Mesendoderm (in vitro differentiated cells): ENCODE measurements around the gene TRAM2.

Experiments used
- DNase-seq: peaks from one replicate; pipeline ENCODE4 v3.0.0; 2013
- H2AK5ac ChIP-seq: 2 replicates; pipeline ENCODE4 v1.6.1; 2013; ENCODE audit warnings: low read length, inconsistent platforms
- H2BK120ac ChIP-seq: 2 replicates; pipeline ENCODE4 v1.6.1; 2013; ENCODE audit warnings: low read depth, mild to moderate bottlenecking, low read length, moderate library complexity, mixed read lengths
- H2BK15ac ChIP-seq: replicated peaks from 2 replicates; pipeline ENCODE4 v1.6.1; 2013; ENCODE audit warnings: low read depth, mild to moderate bottlenecking, moderate library complexity
- H2BK5ac ChIP-seq: 2 replicates; pipeline ENCODE4 v1.6.1; 2013; ENCODE audit warnings: low read length, inconsistent platforms
- H3K18ac ChIP-seq: 2 replicates; pipeline ENCODE4 v1.6.1; 2013; ENCODE audit warnings: mild to moderate bottlenecking, low read length, mixed read lengths
- H3K23ac ChIP-seq: one replicate; pipeline ENCODE4 v1.6.1; 2013; ENCODE audit warnings: low read length
- H3K27ac ChIP-seq: 2 replicates; pipeline ENCODE4 v1.5.1; 2013; ENCODE audit warnings: low read depth, mild to moderate bottlenecking, inconsistent platforms, low read length, moderate library complexity
- H3K27me3 ChIP-seq: 2 replicates; pipeline ENCODE4 v1.6.1; 2013; ENCODE audit warnings: low read length, control low read depth, mild to moderate bottlenecking, inconsistent platforms; ENCODE audit not compliant: insufficient read depth, poor library complexity
- H3K36me3 ChIP-seq: 2 replicates; pipeline ENCODE4 v1.6.1; 2013; ENCODE audit warnings: low read length, inconsistent platforms; ENCODE audit not compliant: control insufficient read depth, insufficient read depth
- H3K4ac ChIP-seq: one replicate; pipeline ENCODE4 v1.6.1; 2013; ENCODE audit warnings: low read depth, mild to moderate bottlenecking, low read length, moderate library complexity
- H3K4me1 ChIP-seq: 2 replicates; pipeline ENCODE4 v1.6.1; 2013; ENCODE audit warnings: low read depth, low read length, inconsistent platforms; ENCODE audit not compliant: control insufficient read depth
- H3K4me2 ChIP-seq: 2 replicates; pipeline ENCODE4 v1.6.1; 2013; ENCODE audit warnings: low read length
- H3K4me3 ChIP-seq: 2 replicates; pipeline ENCODE4 v1.5.1; 2013; ENCODE audit warnings: mild to moderate bottlenecking, low read length
- H3K56ac ChIP-seq: one replicate; pipeline ENCODE4 v1.6.1; 2013; ENCODE audit warnings: low read length
- H3K79me1 ChIP-seq: 2 replicates; pipeline ENCODE4 v1.6.1; 2013; ENCODE audit warnings: low read length, inconsistent platforms
- H3K79me2 ChIP-seq: 2 replicates; pipeline ENCODE4 v1.6.1; 2013; ENCODE audit warnings: mild to moderate bottlenecking, low read length; ENCODE audit not compliant: control insufficient read depth, insufficient read depth
- H3K9ac ChIP-seq: 2 replicates; pipeline ENCODE4 v1.6.1; 2013; ENCODE audit warnings: low read length, inconsistent platforms
- H4K5ac ChIP-seq: one replicate; pipeline ENCODE4 v1.6.1; 2013; ENCODE audit warnings: low read length
- H4K8ac ChIP-seq: one replicate; pipeline ENCODE4 v1.6.1; 2013; ENCODE audit warnings: low read depth, mild to moderate bottlenecking, control low read depth, low read length, moderate library complexity
- WGBS: extraction: QIAGEN DNeasy Blood & Tissue Kit; methylation state at CpG from one replicate; pipeline ENCODE4 v1.1.7; 2013; ENCODE audit warnings: low lambda C conversion rate, missing lambda C conversion rate; ENCODE audit not compliant: insufficient coverage; ENCODE audit errors: extremely low coverage; 5-methylcytosine and 5-hydroxymethylcytosine counted together

TRAM2 gene

DNA sequence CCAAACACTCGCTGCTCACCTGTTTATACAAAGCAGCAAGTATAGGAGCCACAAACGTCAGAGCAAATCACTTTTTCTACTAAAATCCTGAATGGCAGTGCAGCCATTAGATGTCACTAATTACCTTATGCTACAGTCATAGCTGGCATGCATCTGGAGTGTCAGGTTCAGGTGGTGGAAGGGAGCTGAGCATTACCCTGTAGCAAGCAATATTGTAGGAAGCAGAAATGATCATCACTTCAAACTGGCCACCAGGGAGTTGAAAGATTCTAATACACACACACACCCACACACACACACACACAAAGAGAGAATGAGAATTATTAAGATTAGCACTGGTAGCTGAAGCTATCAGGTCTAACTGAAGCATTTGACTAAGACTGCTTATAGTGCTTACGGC lies 80.9 kb downstream of the TRAM2 start:
- Histone ChIP-seq H3K4me3 (no peak overlapping the region), H2AK5ac (no peak overlapping the region), H3K56ac (no peak overlapping the region), H4K5ac (no peak overlapping the region), H3K4me1 (peaks cover 2% of the 10 kb centered on the region), H4K8ac (no peak overlapping the region), H3K9ac (no peak overlapping the region), H3K4me2 (no peak overlapping the region), H3K27ac (no peak overlapping the region), H3K4ac (no peak overlapping the region), H3K79me1 (no peaks in the 10 kb centered on the region), H3K36me3 (no peaks in the 10 kb centered on the region), H2BK15ac (no peak overlapping the region), H3K18ac (no peak overlapping the region), H3K23ac (no peak overlapping the region), H3K27me3 (no peaks in the 10 kb centered on the region), H3K79me2 (no peaks in the 10 kb centered on the region), H2BK120ac (no peak overlapping the region), H2BK5ac (no peak overlapping the region)
- no CpG with 5 or more reads among the region's 3 CpGs for WGBS
- DNase-seq, result no peak

- Histone ChIP-seq H3K27ac (no peak overlapping the region), H3K36me3 (no peaks in the 10 kb centered on the region), H3K23ac (no peak overlapping the region), H2AK5ac (no peak overlapping the region), H2BK5ac (no peak overlapping the region), H4K5ac (no peak overlapping the region), H3K4me1 (peaks cover 2% of the 10 kb centered on the region), H3K4me3 (no peak overlapping the region), H3K79me2 (no peaks in the 10 kb centered on the region), H3K18ac (no peak overlapping the region), H3K9ac (no peak overlapping the region), H2BK120ac (no peak overlapping the region), H3K79me1 (no peaks in the 10 kb centered on the region), H4K8ac (no peak overlapping the region), H3K56ac (no peak overlapping the region), H2BK15ac (no peak overlapping the region), H3K4me2 (no peak overlapping the region), H3K4ac (no peak overlapping the region), H3K27me3 (no peaks in the 10 kb centered on the region)
- DNase-seq, result no peak
- no CpG with 5 or more reads among the region's 7 CpGs for WGBS
Measured at GRCh38 chr6:52494298-52495072, 82.4 kb downstream of the TRAM2 start.

DNA sequence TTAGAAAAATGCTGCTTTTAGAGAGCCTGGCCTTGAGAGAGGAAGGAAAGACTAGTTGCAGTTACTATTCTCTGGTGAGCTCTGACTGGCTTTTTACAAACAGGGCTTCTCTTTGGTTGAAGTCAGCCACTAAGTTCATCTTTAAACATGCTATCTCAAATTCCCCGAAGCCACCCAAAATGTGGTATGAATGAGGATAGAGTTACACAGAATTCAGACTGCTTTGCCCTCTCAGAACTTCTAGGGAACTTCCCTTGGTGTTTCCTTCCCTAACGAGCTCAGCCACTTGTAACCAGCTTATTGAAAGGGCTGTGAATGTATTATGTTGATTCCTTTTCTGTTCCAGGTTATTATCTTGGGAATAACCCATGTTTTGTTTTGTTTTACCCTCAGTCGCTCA lies 83.2 kb downstream of the TRAM2 start:
- no peak overlapping the region for H3K23ac ChIP-seq
- H2AK5ac ChIP-seq, result no peak overlapping the region
- no peaks in the 10 kb centered on the region for H3K36me3 ChIP-seq
- no peak overlapping the region for H3K18ac ChIP-seq
- H3K79me2 ChIP-seq, result no peaks in the 10 kb centered on the region
- H3K4ac ChIP-seq, result no peak overlapping the region
- no peak overlapping the region for H4K5ac ChIP-seq
- H3K56ac ChIP-seq, result no peak overlapping the region
- H2BK15ac ChIP-seq, result no peak overlapping the region
- H2BK120ac ChIP-seq, result no peak overlapping the region
- no peaks in the 10 kb centered on the region for H3K4me1 ChIP-seq
- WGBS, result no CpG with 5 or more reads among the region's 3 CpGs
- H3K27ac ChIP-seq, result no peak overlapping the region
- no peak overlapping the region for H2BK5ac ChIP-seq
- no peak overlapping the region for H4K8ac ChIP-seq
- no peak overlapping the region for H3K4me2 ChIP-seq
- H3K79me1 ChIP-seq, result no peaks in the 10 kb centered on the region
- no peak for DNase-seq
- no peaks in the 10 kb centered on the region for H3K27me3 ChIP-seq
- H3K9ac ChIP-seq, result no peak overlapping the region
- no peak overlapping the region for H3K4me3 ChIP-seq

- H3K23ac ChIP-seq, result no peak overlapping the region
- H2BK15ac ChIP-seq, result no peak overlapping the region
- no CpG with 5 or more reads among the region's 14 CpGs for WGBS
- H2BK120ac ChIP-seq, result no peak overlapping the region
- H3K79me1 ChIP-seq, result no peaks in the 10 kb centered on the region
- no peak overlapping the region for H3K4me3 ChIP-seq
- H3K56ac ChIP-seq, result no peak overlapping the region
- no peaks in the 10 kb centered on the region for H3K4me1 ChIP-seq
- no peak overlapping the region for H4K8ac ChIP-seq
- H3K79me2 ChIP-seq, result no peaks in the 10 kb centered on the region
- no peak overlapping the region for H3K18ac ChIP-seq
- H3K36me3 ChIP-seq, result no peaks in the 10 kb centered on the region
- H3K4me2 ChIP-seq, result no peak overlapping the region
- H3K27ac ChIP-seq, result no peak overlapping the region
- no peak overlapping the region for H3K4ac ChIP-seq
- DNase-seq, result no peak
- H4K5ac ChIP-seq, result no peak overlapping the region
- H2BK5ac ChIP-seq, result no peak overlapping the region
- H3K9ac ChIP-seq, result no peak overlapping the region
- H3K27me3 ChIP-seq, result no peaks in the 10 kb centered on the region
- H2AK5ac ChIP-seq, result no peak overlapping the region
Measured at GRCh38 chr6:52491203-52492069, 85.4 kb downstream of the TRAM2 start.

DNA sequence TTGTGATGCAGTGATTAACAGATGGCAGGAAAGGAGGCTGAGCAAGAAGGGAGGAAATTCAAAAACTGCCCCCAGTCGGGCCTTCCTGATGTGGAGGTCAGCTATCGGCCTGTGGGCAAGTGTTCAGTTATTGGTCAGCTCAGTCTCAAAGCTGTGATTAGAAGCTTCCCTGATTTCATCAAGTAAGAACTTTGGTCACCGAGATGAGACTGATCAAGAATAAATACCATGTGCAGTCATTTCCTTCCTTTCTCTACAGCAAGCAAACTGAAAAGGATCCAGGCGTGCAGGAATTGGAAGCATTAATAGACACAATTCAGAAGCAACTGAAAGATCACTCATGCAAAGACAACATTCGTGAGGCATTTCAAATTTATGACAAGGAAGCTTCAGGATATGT lies 87.0 kb downstream of the TRAM2 start:
- no peak overlapping the region for H3K4me2 ChIP-seq

More for the DNA sequence above, 87.0 kb downstream of the TRAM2 start:
- Histone ChIP-seq H3K9ac (no peak overlapping the region), H3K23ac (no peak overlapping the region), H3K4me1 (no peaks in the 10 kb centered on the region), H3K79me2 (no peaks in the 10 kb centered on the region), H2BK5ac (no peak overlapping the region), H2BK120ac (no peak overlapping the region), H4K8ac (no peak overlapping the region), H4K5ac (no peak overlapping the region), H3K56ac (no peak overlapping the region), H3K4me3 (no peak overlapping the region), H3K79me1 (no peaks in the 10 kb centered on the region), H3K27me3 (no peaks in the 10 kb centered on the region), H3K4ac (no peak overlapping the region), H3K18ac (no peak overlapping the region), H2BK15ac (no peak overlapping the region), H2AK5ac (no peak overlapping the region), H3K27ac (no peak overlapping the region), H3K36me3 (no peaks in the 10 kb centered on the region)
- WGBS, result no CpG with 5 or more reads among the region's 5 CpGs
- DNase-seq, result no peak
